ENCODE measurements around the gene KDM7A. TPM values are rescaled to one million over a fixed set of nuclear protein-coding genes. Genes with fewer than 3 reads are reported as not detected.

KDM7A gene
- total and polyA plus RNA-seq, 9 of the 15 experiments (the other 6 are each of a cell fraction or from before 2014, with no cell fraction given) = 0.90 to 8.4 (median 7.0) TPM

GRCh38 chr7:140155428-140155827, 21.4 kb downstream of the KDM7A start:
- no peaks in the 10 kb centered on the region for H4K20me1 ChIP-seq (replicated peaks; ENCODE audit: control insufficient read depth, insufficient read depth, low read length)
- ChIA-PET POLR2A (interaction anchor here (1.7 to 1.8 kb wide), 2 partner anchors 10 to 14 kb away, joined by 3 to 5 read pairs; no protein-coding TSS in a partner anchor), CTCF (ENCODE audit: low intra/inter-chr PET ratio) (no interaction called here)
- H3K9ac ChIP-seq (ENCODE audit: insufficient read depth in 1 of 2, low read depth in 2 of 2, low read length in 2 of 2) = no peak overlapping the region
- in situ Hi-C loops (cut with MboI) = no loop called here
- DNase-seq (ENCODE audit: extremely low read depth in 1 of 4, low spot score in 3 of 4) (peak in 1 of 4 experiments; percentile 25), FAIRE-seq (no peak), ATAC-seq (peak; percentile 48)
- H3K4me1 ChIP-seq (replicated peaks in 1 of 2; ENCODE audit: control insufficient read depth in 2 of 2, insufficient read depth in 2 of 2, low read length in 2 of 2) = peaks cover 0 to 12% of the 10 kb centered on the region in 2 experiments; a peak in 3 of 5 replicates
- H3K27ac ChIP-seq (ENCODE audit: extremely low read depth, low read depth, low read length) = no peak overlapping the region
- H3K79me2 ChIP-seq (ENCODE audit: control insufficient read depth, insufficient read depth, low read length) = no peaks in the 10 kb centered on the region
- H3K4me2 ChIP-seq (ENCODE audit: insufficient read depth, low read length) = no peak overlapping the region; the same call in 1 of the 2 replicates
- H2AFZ ChIP-seq (ENCODE audit: low read depth, low read length) = no peak overlapping the region
- H3K9me3 ChIP-seq (replicated peaks; ENCODE audit: control insufficient read depth, insufficient read depth, low read depth, low read length) = no peaks in the 10 kb centered on the region
- no peaks in the 10 kb centered on the region for H3K36me3 ChIP-seq (ENCODE audit: control insufficient read depth, insufficient read depth, low read length)
- no TSS peak for BruUV-seq (replicated peaks)
- 14% methylated on average over 4 of the region's 4 CpGs for WGBS (ENCODE audit: insufficient coverage, low coverage, missing lambda C conversion rate)
- intact Hi-C loops (cut with micrococcal nuclease) = no loop called here
- H3K4me3 ChIP-seq = no peak overlapping the region
- no peaks in the 10 kb centered on the region for H3K9me1 ChIP-seq (ENCODE audit: control insufficient read depth, insufficient read depth, low read length)
- H3K27me3 ChIP-seq (ENCODE audit: control insufficient read depth in 2 of 2, insufficient read depth in 2 of 2, low read length in 2 of 2) = no peaks in the 10 kb centered on the region
- no peak for TF ChIP-seq GATAD2A (IDR thresholded peaks at IDR 0.05)
- TF ChIP-seq RNF219 (CRISPR knock-in tag; IDR thresholded peaks at IDR 0.05) = no peak
- TF ChIP-seq WHSC1 (IDR thresholded peaks at IDR 0.05; ENCODE audit: low read length) = no peak
- TF ChIP-seq TCF3 (CRISPR knock-in tag; IDR thresholded peaks at IDR 0.05) = peak; percentile 69
- no peak for TF ChIP-seq CEBPG (CRISPR knock-in tag; IDR thresholded peaks at IDR 0.05)
- TF ChIP-seq CEBPG (tag; conservative IDR thresholded peaks at IDR 0.05 in 1 of 2, IDR thresholded peaks at IDR 0.05 in 1 of 2) = peak; percentile 24 to 58; a peak in 2 of 4 replicates
- no peak for TF ChIP-seq CHCHD3 (CRISPR knock-in tag; IDR thresholded peaks at IDR 0.05)
- TF ChIP-seq HMBOX1 (IDR thresholded peaks at IDR 0.05) = peak; percentile 74; the same call in 1 of the 2 replicates
- no peak for TF ChIP-seq SMARCC2 (IDR thresholded peaks at IDR 0.05; ENCODE audit: low read depth)
- TF ChIP-seq GTF2B (IDR thresholded peaks at IDR 0.05; ENCODE audit: extremely low read depth, insufficient read length) = no peak
- no peak for TF ChIP-seq E2F1 (CRISPR knock-in tag; IDR thresholded peaks at IDR 0.05)
- TF ChIP-seq MEF2A (IDR thresholded peaks at IDR 0.05; ENCODE audit: control insufficient read depth, low read depth, low read length) = peak; percentile 23; the same call in 1 of the 2 replicates
- TF ChIP-seq GATAD2B (IDR thresholded peaks at IDR 0.05; ENCODE audit: borderline replicate concordance) = no peak
- no peak for TF ChIP-seq TCF7 (IDR thresholded peaks at IDR 0.05; ENCODE audit: borderline replicate concordance)
- TF ChIP-seq CC2D1A (IDR thresholded peaks at IDR 0.05) = no peak
- no peak for TF ChIP-seq CHAMP1 (IDR thresholded peaks at IDR 0.05)
- TF ChIP-seq ZNF316 (IDR thresholded peaks at IDR 0.05) = no peak

Measured in K562 (cell line).